Panc1 (cell line): ENCODE data around the gene HNRNPCL1.
"Not testable (repeated sequence)": the region's sequence is repeated elsewhere in the genome, so short reads cannot be mapped to it uniquely, and the experiment has no call there.

Experiments
- CTCF ChIP-seq: fragments of 450-650 bp; IDR thresholded peaks from 2 replicates; pipeline ENCODE4 v1.5.1; 2017; ENCODE audit warnings: mild to moderate bottlenecking
- POLR2AphosphoS5 ChIP-seq: IDR thresholded peaks from 2 replicates; pipeline ENCODE4 v1.6.1; 2012; ENCODE audit warnings: mild to moderate bottlenecking, low read depth, low read length, moderate library complexity
- REST ChIP-seq, 2 experiments: IDR thresholded peaks; 2 replicates each; pipeline ENCODE4 v1.6.1; 2011 to 2012; ENCODE audit warnings: low read depth in 2 of 2, control low read depth in 1 of 2, low read length in 1 of 2, mild to moderate bottlenecking in 1 of 2, moderate library complexity in 1 of 2; ENCODE audit not compliant: insufficient read depth in 1 of 2
- SIN3A ChIP-seq: IDR thresholded peaks from 2 replicates; pipeline ENCODE4 v1.6.1; 2012; ENCODE audit warnings: low read depth, mild to moderate bottlenecking, low read length, moderate library complexity, borderline replicate concordance; ENCODE audit not compliant: insufficient read depth
- TCF7L2 ChIP-seq: IDR thresholded peaks from 2 replicates; pipeline ENCODE4 v1.6.1; 2011; ENCODE audit warnings: mild to moderate bottlenecking, low read depth, low read length, inconsistent platforms

- not testable (repeated sequence) for TF ChIP-seq POLR2AphosphoS5; CTCF; REST (IDR thresholded peaks at IDR 0.05; ENCODE audit: insufficient read depth in 1 of 2, low read depth in 2 of 2, low read length in 1 of 2); SIN3A; TCF7L2
Measured at GRCh38 chr1:12878453-12878852, 29.9 kb upstream of the HNRNPCL1 start.
